Transverse colon (tissue), 4 donors: Measurements from ENCODE around the gene ADCY2.

Experiments
- CTCF ChIP-seq, 5 experiments: fragments of 200-600 bp in 3 of 5; fragments of 450-650 bp in 2 of 5; sonication (generic) in 3 of 5; IDR thresholded peaks; 1 replicate in 2 of 5; 2 replicates in 3 of 5; pipeline ENCODE4 v1.5.1; 2016 to 2017; ENCODE audit warnings: antibody characterized with exemption in 5 of 5, inconsistent platforms in 3 of 5, mild to moderate bottlenecking in 2 of 5, moderate library complexity in 1 of 5
- EP300 ChIP-seq: sonication (generic); formaldehyde crosslinking; IDR thresholded peaks from one replicate; pipeline ENCODE4 v1.6.1; 2017; ENCODE audit warnings: antibody characterized with exemption, low read depth
- POLR2A ChIP-seq: fragments of 450-650 bp; IDR thresholded peaks from one replicate; pipeline ENCODE4 v1.6.1; 2016; ENCODE audit warnings: antibody characterized with exemption, mild to moderate bottlenecking, moderate library complexity
- POLR2AphosphoS5 ChIP-seq, 3 donors: sonication (generic); formaldehyde crosslinking; IDR thresholded peaks; one replicate each; pipeline ENCODE4 v1.6.1; 2016; ENCODE audit warnings: antibody characterized with exemption in 3 of 3

- TF ChIP-seq CTCF (IDR thresholded peaks at IDR 0.05) = no peak
- no peak for TF ChIP-seq EP300
- TF ChIP-seq POLR2A = no peak
- TF ChIP-seq POLR2AphosphoS5 (IDR thresholded peaks at IDR 0.05) = no peak
Observed at GRCh38 chr5:7714697-7715096, 318.8 kb downstream of the ADCY2 start.
